Tibial artery (tissue), 4 donors: ENCODE data around the gene PIP5K1C.

Source experiments
- DNase-seq, 2 donors: peaks; one replicate each; pipeline ENCODE4 v3.0.0-alpha.2; 2019
- H3K27ac ChIP-seq, 2 donors: fragments of 200-600 bp; sonication (generic) in 1 of 2; 1 replicate in 1 of 2; 2 replicates in 1 of 2; pipeline ENCODE4 v1.5.1; 2018 to 2019; ENCODE audit warnings: mild to moderate bottlenecking in 1 of 2
- H3K27me3 ChIP-seq, 2 donors: fragments of 200-600 bp; sonication (generic) in 1 of 2; one replicate each; pipeline versions ENCODE4 v1.5.1 to v1.6.0; 2016 to 2019
- H3K36me3 ChIP-seq, 3 donors: fragments of 200-600 bp; sonication (generic) in 2 of 3; one replicate each; pipeline ENCODE4 v1.5.1; 2016 to 2019; ENCODE audit warnings: mild to moderate bottlenecking in 2 of 3
- H3K4me1 ChIP-seq, 4 donors: fragments of 200-600 bp; sonication (generic) in 2 of 4; 1 replicate in 3 of 4; 2 replicates in 1 of 4; pipeline ENCODE4 v1.5.1; 2016 to 2019
- H3K4me3 ChIP-seq, 2 donors: fragments of 200-600 bp; sonication (generic) in 1 of 2; 1 replicate in 1 of 2; 2 replicates in 1 of 2; pipeline ENCODE4 v1.5.1; 2018 to 2019; ENCODE audit warnings: mild to moderate bottlenecking in 2 of 2
- H3K9me3 ChIP-seq, 3 donors: fragments of 200-600 bp; sonication (generic) in 1 of 3; one replicate each; pipeline ENCODE4 v1.5.1; 2016 to 2019
- CTCF ChIP-seq, 2 experiments: fragments of 200-600 bp in 1 of 2; fragments of 450-650 bp in 1 of 2; IDR thresholded peaks; one replicate each; pipeline ENCODE4 v1.5.1; 2017 to 2019; ENCODE audit warnings: antibody characterized with exemption in 2 of 2, mild to moderate bottlenecking in 1 of 2, moderate library complexity in 1 of 2
- intact Hi-C: fragments of 100-400 bp; cut with DNase I; formaldehyde crosslinking; loops from one replicate; pipeline ENCODE4 v1.15.0; 2023; ENCODE audit warnings: low total_unique reads

Gene PIP5K1C

GRCh38 chr19:3604227-3604986 is 95.9 kb downstream of the PIP5K1C start:
- Histone ChIP-seq H3K9me3 (no peaks in the 10 kb centered on the region), H3K4me1 (peaks cover 0 to 87% (median 62%) of the 10 kb centered on the region in 4 donors), H3K36me3 (peaks cover 10 to 12% (median 11%) of the 10 kb centered on the region in 3 donors), H3K4me3 (peak overlapping the region; percentile 84 to 88), H3K27ac (peak overlapping the region; percentile 96 to 97), H3K27me3 (no peaks in the 10 kb centered on the region)
- no peak for TF ChIP-seq CTCF (IDR thresholded peaks at IDR 0.05)
- intact Hi-C loops, result loop anchor here (10.0 kb wide), 1 partner anchor 140 kb away; no protein-coding TSS in a partner anchor
- DNase-seq, result peak; percentile 74 to 96

- Histone ChIP-seq H3K27me3 (no peaks in the 10 kb centered on the region), H3K4me3 (peak overlapping the region; percentile 84 to 88), H3K27ac (peak overlapping the region; percentile 96 to 97), H3K36me3 (peaks cover 14 to 20% (median 16%) of the 10 kb centered on the region in 3 donors), H3K9me3 (no peaks in the 10 kb centered on the region), H3K4me1 (peaks cover 0 to 75% (median 50%) of the 10 kb centered on the region in 4 donors)
- intact Hi-C loops, result loop anchor here (10.0 kb wide), 1 partner anchor 138 kb away; no protein-coding TSS in a partner anchor
- no peak for TF ChIP-seq CTCF (IDR thresholded peaks at IDR 0.05)
- DNase-seq, result peak; percentile 47 to 94
These were observed 97.0 kb downstream of the PIP5K1C start for GRCh38 chr19:3603121-3603811.

- peak in 1 of 2 donors; percentile 88 for DNase-seq
- H3K27me3 ChIP-seq, result no peaks in the 10 kb centered on the region
- no peak for TF ChIP-seq CTCF (IDR thresholded peaks at IDR 0.05)
- intact Hi-C loops, result loop anchor here (10.0 kb wide), 1 partner anchor 136 kb away; no protein-coding TSS in a partner anchor
- H3K36me3 ChIP-seq, result peaks cover 27 to 37% (median 33%) of the 10 kb centered on the region in 3 donors
- no peak overlapping the region for H3K4me3 ChIP-seq
- peak overlapping the region; percentile 96 to 97 for H3K27ac ChIP-seq
- H3K4me1 ChIP-seq, result peaks cover 0 to 57% (median 40%) of the 10 kb centered on the region in 4 donors
- no peaks in the 10 kb centered on the region for H3K9me3 ChIP-seq
These were observed 99.2 kb downstream of the PIP5K1C start for GRCh38 chr19:3601021-3601420.

GRCh38 chr19:3599776-3600187 is 100.5 kb downstream of the PIP5K1C start:
- no peak for TF ChIP-seq CTCF (IDR thresholded peaks at IDR 0.05)
- Histone ChIP-seq H3K27me3 (no peaks in the 10 kb centered on the region), H3K9me3 (no peaks in the 10 kb centered on the region), H3K4me3 (no peak overlapping the region), H3K27ac (peak overlapping the region; percentile 96 to 97), H3K36me3 (peaks cover 40 to 49% (median 46%) of the 10 kb centered on the region in 3 donors), H3K4me1 (peaks cover 0 to 52% (median 36%) of the 10 kb centered on the region in 4 donors)
- intact Hi-C loops, result loop anchor here (10.0 kb wide), 1 partner anchor 135 kb away; no protein-coding TSS in a partner anchor
- no peak for DNase-seq

GRCh38 chr19:3595521-3596061 is 104.7 kb downstream of the PIP5K1C start:
- H3K27me3 ChIP-seq, result no peaks in the 10 kb centered on the region
- intact Hi-C loops, result no loop called here
- peaks cover 0 to 29% (median 4%) of the 10 kb centered on the region in 4 donors for H3K4me1 ChIP-seq
- peak in 1 of 2 donors; percentile 61 for DNase-seq
- H3K9me3 ChIP-seq, result no peaks in the 10 kb centered on the region
- no peak overlapping the region for H3K27ac ChIP-seq
- TF ChIP-seq CTCF (IDR thresholded peaks at IDR 0.05), result no peak
- no peak overlapping the region for H3K4me3 ChIP-seq
- peaks cover 56 to 67% (median 59%) of the 10 kb centered on the region in 3 donors for H3K36me3 ChIP-seq
